OCI-LY1 (cell line): ENCODE measurements around the gene ANKRD52.

Source experiments
- CTCF ChIP-seq: fragments of 200-600 bp; sonication (generic), shearing (Covaris generic); IDR thresholded peaks from 2 replicates; pipeline ENCODE4 v1.5.1; 2017; ENCODE audit warnings: mild to moderate bottlenecking, antibody characterized with exemption, low read length, moderate library complexity, mixed read lengths
- EZH2 ChIP-seq: fragments of 200-600 bp; sonication (generic), shearing (Covaris generic); IDR thresholded peaks from 2 replicates; pipeline ENCODE4 v1.8.0; 2017; ENCODE audit warnings: borderline replicate concordance, mixed run types, mild to moderate bottlenecking, antibody characterized with exemption, low read length, moderate library complexity, mixed read lengths

- no peak for TF ChIP-seq EZH2
- TF ChIP-seq CTCF: no peak
Observed at GRCh38 chr12:56260921-56261320, 2.7 kb upstream of the ANKRD52 start.
